Right lobe of liver (tissue), 4 donors: Measurements from ENCODE around the gene SNAPC1.

Experiments
- CTCF ChIP-seq, 4 donors: fragments of 200-600 bp in 3 of 4; fragments of 450-650 bp in 1 of 4; IDR thresholded peaks; one replicate each; pipeline versions ENCODE4 v1.5.1 to v1.8.0; 2016 to 2022; ENCODE audit warnings: antibody characterized with exemption in 4 of 4, mild to moderate bottlenecking in 2 of 4
- POLR2A ChIP-seq: fragments of 450-650 bp; IDR thresholded peaks from one replicate; pipeline ENCODE4 v1.6.1; 2017; ENCODE audit warnings: antibody characterized with exemption, mild to moderate bottlenecking
- donor health status: DM: no; HTN: no; CAD: no.
- donor health status: DM: no; HTN: no; CAD: no.
- donor health status: DM: no; HTN: yes; CAD: no.

- no peak for TF ChIP-seq CTCF (IDR thresholded peaks at IDR 0.05)
- TF ChIP-seq POLR2A: no peak
Observed at GRCh38 chr14:61724133-61724532, 38.1 kb upstream of the SNAPC1 start.
